ENCODE results near the gene ITGA8. TPM values are rescaled to one million over a fixed set of nuclear protein-coding genes. Genes with fewer than 3 reads are reported as not detected.
A peak's percentile ranks its signal among the peaks of the same experiment; 100 is the strongest.
"Not testable (repeated sequence)": the region's sequence is repeated elsewhere in the genome, so short reads cannot be mapped to it uniquely, and the experiment has no call there.

The ITGA8 gene
- total RNA-seq: 100 to 1,000 TPM; 221 to 227 TPM
- long read RNA-seq, donor 1, full-length matches to known transcripts: 24 of 235 reads
- long read RNA-seq, donor 1, partial matches to known transcripts: 77 of 235 reads
- long read RNA-seq, donor 1, other reads (novel, unspliced or antisense): 134 of 235 reads
- long read RNA-seq, donor 2, full-length matches to known transcripts: 55 of 221 reads
- long read RNA-seq, donor 2, partial matches to known transcripts: 79 of 221 reads
- long read RNA-seq, donor 2, other reads (novel, unspliced or antisense): 87 of 221 reads

DNA sequence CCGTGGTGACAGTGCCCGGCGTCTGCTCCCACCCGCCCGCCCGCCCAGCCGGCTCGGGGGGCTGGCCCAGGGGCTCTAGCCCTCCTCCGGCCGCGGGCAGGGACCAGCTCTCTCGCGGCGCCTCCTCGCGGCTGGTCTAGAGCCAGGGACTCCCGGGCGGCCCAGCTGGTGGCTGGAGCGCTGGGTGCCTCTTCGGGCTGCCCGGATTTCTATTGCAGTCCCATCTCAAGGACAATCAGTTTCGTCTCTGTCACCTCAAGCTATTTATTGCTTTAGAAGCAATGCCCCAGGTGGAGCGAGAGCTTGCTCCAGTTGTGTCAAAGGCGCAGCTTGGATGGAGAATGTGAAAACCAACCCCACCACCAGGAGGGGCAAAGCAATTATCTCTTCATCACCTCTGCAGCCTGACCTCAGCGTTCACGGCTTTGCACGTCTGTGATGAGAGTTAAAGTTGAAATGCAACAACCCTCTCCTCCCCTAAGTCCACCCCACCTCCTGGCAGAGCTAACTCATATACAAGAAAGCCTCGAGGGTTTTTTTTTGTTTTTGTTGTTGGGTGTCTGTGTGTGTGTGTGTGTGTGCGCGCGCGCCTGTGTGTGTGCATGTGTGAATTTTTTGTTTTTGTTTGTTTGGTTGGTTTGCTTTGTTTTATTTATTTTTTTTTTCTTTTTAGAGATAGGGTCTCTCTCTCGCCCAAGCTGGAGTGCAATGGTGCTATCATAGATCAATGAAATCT, at the start of gene ITGA8:
Gene ITGA8 (minus strand): TSS at position 24 of the 736 bp plus-strand sequence. CDS start 151 bp downstream, outside the sequence.
- DNase-seq (ENCODE audit: low spot score): peak; percentile 82
- intact Hi-C loops (cut with DNase I): loop anchor here (5.0 to 10.0 kb wide), 3 partner anchors 102 to 285 kb away; no protein-coding TSS in a partner anchor

- intact Hi-C loops (cut with DNase I): no loop called here
- no peak for DNase-seq (ENCODE audit: low spot score)
These were observed 45.3 kb upstream of the ITGA8 start for GRCh38 chr10:15764892-15765454.

DNA sequence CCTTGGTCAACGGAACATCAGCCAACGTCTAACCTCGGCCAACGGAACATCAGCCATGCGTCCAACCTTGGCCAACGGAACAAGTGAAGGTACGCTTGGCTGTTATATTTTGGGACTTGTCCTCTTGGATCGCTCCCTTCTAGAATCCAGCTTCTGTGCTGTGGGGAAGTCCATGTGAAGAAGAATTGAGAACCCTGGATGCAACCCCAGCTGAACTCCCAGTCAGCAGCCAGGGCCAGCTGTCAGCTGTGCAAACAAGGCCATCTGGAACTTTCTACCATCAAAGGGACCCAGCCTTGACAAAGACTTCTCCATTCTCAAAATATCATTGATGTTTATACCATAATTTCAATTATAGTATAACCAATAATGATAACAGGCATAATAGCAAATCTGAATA, 43.3 kb upstream of the ITGA8 start:
- intact Hi-C loops (cut with DNase I): no loop called here
- DNase-seq (ENCODE audit: low spot score): no peak

DNA sequence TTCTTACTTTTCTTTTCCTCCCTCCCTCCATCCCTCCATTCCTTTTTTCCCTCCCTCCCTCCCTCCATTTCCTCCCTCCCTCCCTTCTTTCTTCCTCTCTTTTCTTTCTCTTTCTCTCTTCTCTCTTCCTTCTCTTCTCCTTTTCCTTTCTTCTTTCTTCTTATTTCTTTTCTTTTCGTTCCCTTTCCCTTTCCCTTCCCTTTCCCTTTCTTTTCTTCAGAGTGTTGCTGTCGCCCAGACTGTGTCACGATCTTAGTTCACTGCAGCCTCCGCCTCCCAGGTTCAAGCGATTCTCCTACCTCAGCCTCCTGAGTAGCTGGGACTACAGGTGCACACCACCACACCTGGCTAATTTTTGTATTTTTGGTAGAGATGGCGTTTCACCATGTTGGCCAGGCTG, 42.5 kb upstream of the ITGA8 start:
- intact Hi-C loops (cut with DNase I); DNase-seq (ENCODE audit: low spot score): not testable (repeated sequence)

- intact Hi-C loops (cut with DNase I); DNase-seq (ENCODE audit: low spot score): not testable (repeated sequence)
These were observed 41.5 kb upstream of the ITGA8 start for GRCh38 chr10:15761224-15761623.

- intact Hi-C loops (cut with DNase I): no loop called here
- DNase-seq (ENCODE audit: low spot score): no peak
These were observed 41.0 kb upstream of the ITGA8 start for GRCh38 chr10:15760681-15761080.

DNA sequence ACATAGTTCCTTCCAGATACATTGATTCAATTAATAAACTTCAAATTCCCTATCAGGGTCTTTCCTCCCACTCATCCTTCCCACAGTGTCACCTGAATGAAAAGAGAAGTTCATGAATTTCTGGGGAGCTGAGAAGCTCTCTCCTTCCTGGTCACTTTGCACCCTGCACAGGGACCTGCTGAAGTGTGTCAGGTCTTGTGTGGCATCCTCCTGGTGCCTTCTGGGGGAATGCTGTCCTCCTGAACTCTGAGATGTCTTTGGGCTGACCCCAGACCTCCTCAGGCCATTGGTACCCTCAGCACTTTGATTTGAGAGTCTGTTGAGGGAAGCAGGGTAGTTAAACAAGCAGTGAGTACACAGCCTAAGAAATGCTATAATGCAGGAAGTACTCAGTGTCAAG, 39.5 kb upstream of the ITGA8 start:
- intact Hi-C loops (cut with DNase I): no loop called here
- no peak for DNase-seq (ENCODE audit: low spot score)

DNA sequence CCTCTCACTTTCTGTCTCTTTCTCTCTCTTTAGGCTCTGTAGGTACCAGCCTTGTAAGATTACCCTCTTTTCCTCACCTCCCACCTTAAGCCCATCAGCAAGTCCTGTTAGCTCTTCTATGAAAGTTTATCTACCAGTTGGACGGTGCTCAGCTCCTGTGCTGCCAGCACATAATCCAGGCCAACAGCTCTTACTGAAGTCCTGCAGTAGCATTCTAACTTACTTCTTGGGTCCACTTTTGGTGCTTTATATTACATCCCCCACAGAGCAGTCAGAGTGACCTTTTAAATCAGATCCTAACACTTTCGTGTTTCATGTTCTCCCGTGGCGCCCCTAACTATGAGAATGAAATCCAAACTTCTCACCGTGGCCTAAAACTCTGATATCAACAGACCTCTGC, 38.9 kb upstream of the ITGA8 start:
- DNase-seq (ENCODE audit: low spot score): no peak
- intact Hi-C loops (cut with DNase I): no loop called here

DNA sequence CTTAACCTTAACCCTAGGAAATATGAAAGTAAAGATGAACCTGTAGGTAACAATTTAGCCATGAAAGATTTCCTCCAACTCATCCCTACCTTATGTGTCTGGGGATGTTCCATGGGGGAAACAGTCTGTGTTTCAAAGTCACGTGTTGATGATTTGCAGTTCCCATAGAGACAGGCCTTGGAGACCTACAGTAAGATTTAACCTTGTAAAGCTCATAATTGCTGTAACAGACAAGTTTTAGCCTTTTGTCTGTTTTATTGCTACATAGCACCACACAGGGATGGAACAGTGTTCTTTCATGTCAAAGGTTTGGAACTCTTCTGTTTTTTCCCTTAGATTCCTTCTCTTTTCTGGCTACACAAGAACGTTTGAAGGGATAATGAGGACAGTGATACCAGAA, 35.2 kb upstream of the ITGA8 start:
- no peak for DNase-seq (ENCODE audit: low spot score)
- intact Hi-C loops (cut with DNase I): no loop called here

- no peak for DNase-seq (ENCODE audit: low spot score)
- intact Hi-C loops (cut with DNase I): no loop called here
These were observed 31.3 kb upstream of the ITGA8 start for GRCh38 chr10:15751046-15751445.

GRCh38 chr10:15748126-15748525, 28.4 kb upstream of the ITGA8 start:
- intact Hi-C loops (cut with DNase I): no loop called here
- DNase-seq (ENCODE audit: low spot score): no peak

GRCh38 chr10:15747632-15748031, 27.9 kb upstream of the ITGA8 start:
- intact Hi-C loops (cut with DNase I): no loop called here
- no peak for DNase-seq (ENCODE audit: low spot score)

DNA sequence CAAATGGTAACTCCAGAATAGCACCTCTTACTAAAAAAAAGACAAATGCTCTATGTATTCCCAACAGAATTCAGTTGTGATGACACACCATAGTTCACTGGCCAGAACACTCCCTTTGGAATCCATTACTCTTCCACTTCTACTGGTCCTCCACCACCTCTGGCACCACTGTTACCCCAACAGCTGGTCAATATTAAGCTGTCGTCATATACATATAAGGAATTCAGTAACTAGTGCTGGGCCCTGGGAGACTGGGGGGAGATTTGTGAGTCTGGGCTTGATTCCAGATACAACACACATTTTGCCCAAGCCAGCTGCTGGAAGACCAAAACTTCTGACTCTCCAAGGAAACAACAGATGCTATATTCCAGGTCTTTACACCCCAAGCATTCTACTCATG, 26.0 kb upstream of the ITGA8 start:
- intact Hi-C loops (cut with DNase I): no loop called here
- no peak for DNase-seq (ENCODE audit: low spot score)

DNA sequence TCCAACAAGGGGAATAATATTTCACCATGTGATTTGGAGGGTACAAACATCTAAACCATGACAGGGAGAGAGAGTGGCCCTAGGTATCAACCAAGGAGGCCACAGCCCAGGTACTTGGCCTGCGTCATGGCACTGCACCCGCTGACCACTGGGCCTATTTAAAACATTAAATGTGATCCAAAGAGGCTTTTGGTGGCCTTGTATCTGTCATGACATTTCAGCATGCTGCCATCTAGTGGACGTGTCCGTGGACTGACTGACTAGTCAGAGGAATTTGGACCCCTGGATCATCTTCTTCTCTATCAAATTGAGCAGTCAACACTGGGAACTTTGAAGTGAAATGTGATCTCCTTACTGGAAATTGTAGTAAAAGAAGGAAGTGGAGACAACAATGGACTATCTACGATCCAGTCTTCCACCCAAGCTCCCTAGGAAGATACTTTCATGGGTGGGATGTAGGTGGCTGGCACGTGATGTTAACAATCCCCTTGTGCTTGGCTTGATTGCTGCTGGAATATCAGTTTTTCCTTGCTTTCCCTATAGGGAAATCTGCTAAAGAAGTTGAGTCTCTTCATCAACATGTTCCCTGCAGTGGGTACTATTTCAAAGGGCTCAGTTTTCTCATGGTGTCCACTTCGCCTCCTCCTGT, 24.6 kb upstream of the ITGA8 start:
- DNase-seq (ENCODE audit: low spot score): no peak
- intact Hi-C loops (cut with DNase I): no loop called here

DNA sequence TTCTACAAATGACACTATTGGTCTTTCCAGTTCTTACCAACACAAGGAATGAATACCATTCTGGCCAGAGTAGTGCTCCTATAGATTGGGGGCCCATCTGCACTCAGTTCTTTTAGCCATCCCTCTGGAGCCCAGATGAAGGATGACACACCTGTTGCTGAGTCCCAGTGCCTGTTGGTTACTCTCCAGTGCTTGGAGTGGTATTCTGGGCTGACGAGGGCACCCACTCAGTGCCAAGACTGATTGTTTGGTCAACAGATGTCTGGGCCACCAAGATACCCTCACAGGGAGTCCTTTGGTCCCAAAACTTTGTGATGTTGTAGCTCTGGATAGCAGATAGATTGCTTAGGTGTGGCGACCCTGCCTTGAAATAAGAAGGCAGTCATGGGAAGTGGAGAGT, 23.7 kb upstream of the ITGA8 start:
- no peak for DNase-seq (ENCODE audit: low spot score)
- intact Hi-C loops (cut with DNase I): no loop called here

DNA sequence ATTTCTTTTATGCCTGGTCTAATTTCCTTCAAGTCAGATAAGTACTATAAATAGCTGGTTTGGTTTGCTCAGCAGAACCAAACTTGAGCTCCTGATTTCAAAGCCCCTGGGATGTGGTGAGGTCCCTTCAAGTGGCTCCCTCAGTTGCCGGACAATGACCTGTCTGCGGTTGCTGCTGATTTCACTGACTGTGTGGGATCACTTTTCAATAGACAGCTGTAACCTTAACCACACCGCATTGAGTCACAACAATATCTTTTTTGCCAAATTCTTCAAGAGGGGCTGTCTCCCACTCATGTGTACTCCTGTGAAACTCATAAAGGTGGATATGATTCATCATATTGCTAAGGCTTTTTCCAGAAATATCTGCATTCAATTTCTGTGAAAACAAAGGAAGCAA, 23.1 kb upstream of the ITGA8 start:
- intact Hi-C loops (cut with DNase I): no loop called here
- DNase-seq (ENCODE audit: low spot score): no peak

DNA sequence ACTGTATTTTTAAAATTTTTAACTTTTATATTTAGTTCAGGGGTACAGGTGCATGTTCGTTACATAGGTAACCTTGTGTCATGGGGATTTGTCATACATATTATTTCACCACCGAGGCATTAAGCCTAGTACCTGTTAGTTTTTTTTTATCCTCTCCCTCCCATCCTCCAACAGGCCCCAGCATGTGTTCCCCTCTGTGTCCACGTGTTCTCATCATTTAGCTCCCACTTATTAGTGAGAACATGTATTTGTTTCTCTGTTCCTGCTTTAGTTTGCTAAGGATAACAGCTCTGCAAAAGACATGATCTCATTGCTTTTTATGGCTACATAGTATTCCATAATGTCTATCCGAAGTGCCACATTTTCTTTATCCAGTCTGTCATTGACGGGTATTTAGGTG, 22.4 kb upstream of the ITGA8 start:
- intact Hi-C loops (cut with DNase I): no loop called here
- no peak for DNase-seq (ENCODE audit: low spot score)

DNA sequence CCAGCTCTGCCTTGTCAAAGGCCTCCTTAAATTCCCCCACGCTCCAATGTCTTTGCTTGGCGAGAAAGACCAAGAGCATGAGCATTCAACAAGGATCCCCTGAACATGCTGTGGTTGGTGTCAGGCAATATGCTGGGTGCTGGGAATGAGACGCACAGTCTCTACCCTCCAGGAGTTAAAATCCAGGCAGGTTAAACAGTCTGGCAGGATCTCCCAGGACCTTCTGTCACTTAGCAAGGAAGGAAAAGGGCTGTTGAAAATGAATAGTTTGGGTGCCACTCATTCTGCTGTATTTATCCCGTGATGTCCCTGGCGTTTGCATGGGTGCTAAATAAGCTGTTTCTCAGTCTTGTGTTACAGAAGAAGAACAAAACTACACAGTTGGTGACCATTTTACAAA, 21.9 kb upstream of the ITGA8 start:
- intact Hi-C loops (cut with DNase I): no loop called here
- DNase-seq (ENCODE audit: low spot score): no peak

GRCh38 chr10:15740261-15740660, 20.5 kb upstream of the ITGA8 start:
- intact Hi-C loops (cut with DNase I): no loop called here

More at GRCh38 chr10:15740261-15740660, 20.5 kb upstream of the ITGA8 start:
- DNase-seq (ENCODE audit: low spot score): no peak

Measured in posterior vena cava (tissue), 2 donors.